Measurements from ENCODE around the gene MAP1LC3C. TPM values are rescaled to one million over a fixed set of nuclear protein-coding genes. Genes with fewer than 3 reads are reported as not detected.

Gene MAP1LC3C
- total RNA-seq, 3 donors from 2014 or later: 7.2 to 10.8 (median 7.8) TPM

- H3K27me3 ChIP-seq: no peaks in the 10 kb centered on the region
- H3K27ac ChIP-seq: no peak overlapping the region
- H3K4me1 ChIP-seq: no peaks in the 10 kb centered on the region
- no peak overlapping the region for H3K4me3 ChIP-seq
- intact Hi-C loops (cut with DNase I; ENCODE audit: low total_unique reads): no loop called here
- H3K36me3 ChIP-seq: no peaks in the 10 kb centered on the region
- DNase-seq (ENCODE audit: low spot score in 2 of 2): no peak
- no peaks in the 10 kb centered on the region for H3K9me3 ChIP-seq
- TF ChIP-seq POLR2AphosphoS5 (IDR thresholded peaks at IDR 0.05): no peak
- TF ChIP-seq CTCF (IDR thresholded peaks at IDR 0.05): no peak
- no peak for TF ChIP-seq POLR2A (IDR thresholded peaks at IDR 0.05)
Measured at GRCh38 chr1:242011894-242012660, 13.2 kb upstream of the MAP1LC3C start.

GRCh38 chr1:242008826-242009495 lies 10.1 kb upstream of the MAP1LC3C start:
- no peaks in the 10 kb centered on the region for H3K36me3 ChIP-seq
- H3K4me1 ChIP-seq: no peaks in the 10 kb centered on the region
- no peak overlapping the region for H3K4me3 ChIP-seq
- TF ChIP-seq POLR2A (IDR thresholded peaks at IDR 0.05): no peak
- TF ChIP-seq POLR2AphosphoS5 (IDR thresholded peaks at IDR 0.05): no peak
- TF ChIP-seq CTCF (IDR thresholded peaks at IDR 0.05): no peak
- DNase-seq (ENCODE audit: low spot score in 2 of 2): no peak
- H3K27me3 ChIP-seq: no peaks in the 10 kb centered on the region
- H3K27ac ChIP-seq: no peak overlapping the region
- H3K9me3 ChIP-seq: no peaks in the 10 kb centered on the region
- intact Hi-C loops (cut with DNase I; ENCODE audit: low total_unique reads): no loop called here

GRCh38 chr1:242006976-242007375 lies 8.1 kb upstream of the MAP1LC3C start:
- intact Hi-C loops (cut with DNase I; ENCODE audit: low total_unique reads): no loop called here

GRCh38 chr1:242005866-242006535 lies 7.1 kb upstream of the MAP1LC3C start:
- H3K36me3 ChIP-seq: no peaks in the 10 kb centered on the region
- DNase-seq (ENCODE audit: low spot score in 2 of 2): no peak
- TF ChIP-seq POLR2AphosphoS5 (IDR thresholded peaks at IDR 0.05): no peak
- TF ChIP-seq POLR2A (IDR thresholded peaks at IDR 0.05): no peak
- TF ChIP-seq CTCF (IDR thresholded peaks at IDR 0.05): no peak
- H3K4me1 ChIP-seq: no peaks in the 10 kb centered on the region
- H3K27ac ChIP-seq: peak overlapping the region in 1 of 2 donors; percentile 32
- H3K27me3 ChIP-seq: no peaks in the 10 kb centered on the region
- intact Hi-C loops (cut with DNase I; ENCODE audit: low total_unique reads): no loop called here
- no peaks in the 10 kb centered on the region for H3K9me3 ChIP-seq
- H3K4me3 ChIP-seq: no peak overlapping the region

More at GRCh38 chr1:242006976-242007375, 8.1 kb upstream of the MAP1LC3C start:
- no peak for DNase-seq (ENCODE audit: low spot score in 2 of 2)
- H3K4me1 ChIP-seq: no peaks in the 10 kb centered on the region
- no peaks in the 10 kb centered on the region for H3K36me3 ChIP-seq
- no peak overlapping the region for H3K27ac ChIP-seq
- no peaks in the 10 kb centered on the region for H3K27me3 ChIP-seq
- no peaks in the 10 kb centered on the region for H3K9me3 ChIP-seq
- TF ChIP-seq CTCF (IDR thresholded peaks at IDR 0.05) (no peak), POLR2A (IDR thresholded peaks at IDR 0.05) (no peak), POLR2AphosphoS5 (IDR thresholded peaks at IDR 0.05) (no peak)
- no peak overlapping the region for H3K4me3 ChIP-seq

All from breast epithelium (tissue), 4 donors.